Mesendoderm (in vitro differentiated cells): ENCODE measurements around the gene ST8SIA5.

Experiments
- DNase-seq: peaks from one replicate; pipeline ENCODE4 v3.0.0; 2013
- H2AK5ac ChIP-seq: 2 replicates; pipeline ENCODE4 v1.6.1; 2013; ENCODE audit warnings: low read length, inconsistent platforms
- H2BK120ac ChIP-seq: 2 replicates; pipeline ENCODE4 v1.6.1; 2013; ENCODE audit warnings: low read depth, mild to moderate bottlenecking, low read length, moderate library complexity, mixed read lengths
- H2BK15ac ChIP-seq: replicated peaks from 2 replicates; pipeline ENCODE4 v1.6.1; 2013; ENCODE audit warnings: low read depth, mild to moderate bottlenecking, moderate library complexity
- H2BK5ac ChIP-seq: 2 replicates; pipeline ENCODE4 v1.6.1; 2013; ENCODE audit warnings: low read length, inconsistent platforms
- H3K18ac ChIP-seq: 2 replicates; pipeline ENCODE4 v1.6.1; 2013; ENCODE audit warnings: mild to moderate bottlenecking, low read length, mixed read lengths
- H3K23ac ChIP-seq: one replicate; pipeline ENCODE4 v1.6.1; 2013; ENCODE audit warnings: low read length
- H3K27ac ChIP-seq: 2 replicates; pipeline ENCODE4 v1.5.1; 2013; ENCODE audit warnings: low read depth, mild to moderate bottlenecking, inconsistent platforms, low read length, moderate library complexity
- H3K27me3 ChIP-seq: 2 replicates; pipeline ENCODE4 v1.6.1; 2013; ENCODE audit warnings: low read length, control low read depth, mild to moderate bottlenecking, inconsistent platforms; ENCODE audit not compliant: insufficient read depth, poor library complexity
- H3K36me3 ChIP-seq: 2 replicates; pipeline ENCODE4 v1.6.1; 2013; ENCODE audit warnings: low read length, inconsistent platforms; ENCODE audit not compliant: control insufficient read depth, insufficient read depth
- H3K4ac ChIP-seq: one replicate; pipeline ENCODE4 v1.6.1; 2013; ENCODE audit warnings: low read depth, mild to moderate bottlenecking, low read length, moderate library complexity
- H3K4me1 ChIP-seq: 2 replicates; pipeline ENCODE4 v1.6.1; 2013; ENCODE audit warnings: low read depth, low read length, inconsistent platforms; ENCODE audit not compliant: control insufficient read depth
- H3K4me2 ChIP-seq: 2 replicates; pipeline ENCODE4 v1.6.1; 2013; ENCODE audit warnings: low read length
- H3K4me3 ChIP-seq: 2 replicates; pipeline ENCODE4 v1.5.1; 2013; ENCODE audit warnings: mild to moderate bottlenecking, low read length
- H3K56ac ChIP-seq: one replicate; pipeline ENCODE4 v1.6.1; 2013; ENCODE audit warnings: low read length
- H3K79me1 ChIP-seq: 2 replicates; pipeline ENCODE4 v1.6.1; 2013; ENCODE audit warnings: low read length, inconsistent platforms
- H3K79me2 ChIP-seq: 2 replicates; pipeline ENCODE4 v1.6.1; 2013; ENCODE audit warnings: mild to moderate bottlenecking, low read length; ENCODE audit not compliant: control insufficient read depth, insufficient read depth
- H3K9ac ChIP-seq: 2 replicates; pipeline ENCODE4 v1.6.1; 2013; ENCODE audit warnings: low read length, inconsistent platforms
- H4K5ac ChIP-seq: one replicate; pipeline ENCODE4 v1.6.1; 2013; ENCODE audit warnings: low read length
- H4K8ac ChIP-seq: one replicate; pipeline ENCODE4 v1.6.1; 2013; ENCODE audit warnings: low read depth, mild to moderate bottlenecking, control low read depth, low read length, moderate library complexity
- WGBS: extraction: QIAGEN DNeasy Blood & Tissue Kit; methylation state at CpG from one replicate; pipeline ENCODE4 v1.1.7; 2013; ENCODE audit warnings: low lambda C conversion rate, missing lambda C conversion rate; ENCODE audit not compliant: insufficient coverage; ENCODE audit errors: extremely low coverage; 5-methylcytosine and 5-hydroxymethylcytosine counted together

ST8SIA5 gene

GRCh38 chr18:46693996-46694395 is 62.9 kb downstream of the ST8SIA5 start:
- Histone ChIP-seq H3K23ac (no peak overlapping the region), H3K9ac (no peak overlapping the region), H3K4ac (no peak overlapping the region), H3K27me3 (no peaks in the 10 kb centered on the region), H3K79me2 (no peaks in the 10 kb centered on the region), H3K36me3 (no peaks in the 10 kb centered on the region), H3K18ac (no peak overlapping the region), H4K5ac (no peak overlapping the region), H3K56ac (no peak overlapping the region), H3K4me3 (no peak overlapping the region), H2AK5ac (no peak overlapping the region), H4K8ac (no peak overlapping the region), H3K4me1 (no peaks in the 10 kb centered on the region), H3K79me1 (no peaks in the 10 kb centered on the region), H2BK5ac (no peak overlapping the region), H2BK15ac (no peak overlapping the region), H2BK120ac (no peak overlapping the region), H3K27ac (no peak overlapping the region), H3K4me2 (no peak overlapping the region)
- no peak for DNase-seq
- no CpG with 5 or more reads among the region's 2 CpGs for whole genome bisulfite sequencing

- Histone ChIP-seq H3K23ac (no peak overlapping the region), H3K4me1 (no peaks in the 10 kb centered on the region), H3K27ac (no peak overlapping the region), H3K18ac (no peak overlapping the region), H3K79me1 (no peaks in the 10 kb centered on the region), H4K8ac (no peak overlapping the region), H3K4ac (no peak overlapping the region), H3K4me3 (no peak overlapping the region), H3K9ac (no peak overlapping the region), H4K5ac (no peak overlapping the region), H2BK5ac (no peak overlapping the region), H2AK5ac (no peak overlapping the region), H2BK120ac (no peak overlapping the region), H3K27me3 (no peaks in the 10 kb centered on the region), H3K4me2 (no peak overlapping the region), H2BK15ac (no peak overlapping the region), H3K56ac (no peak overlapping the region), H3K36me3 (no peaks in the 10 kb centered on the region), H3K79me2 (no peaks in the 10 kb centered on the region)
- DNase-seq: no peak
- WGBS: no CpG with 5 or more reads among the region's 12 CpGs
These were observed 67.9 kb downstream of the ST8SIA5 start for GRCh38 chr18:46688853-46689525.

- no peak overlapping the region for H3K4ac ChIP-seq
- H4K8ac ChIP-seq: no peak overlapping the region
- H2BK5ac ChIP-seq: no peak overlapping the region
- H3K27me3 ChIP-seq: no peaks in the 10 kb centered on the region
- H3K27ac ChIP-seq: no peak overlapping the region
- H3K23ac ChIP-seq: no peak overlapping the region
- H3K56ac ChIP-seq: no peak overlapping the region
- H3K4me3 ChIP-seq: no peak overlapping the region
- no peak overlapping the region for H2BK120ac ChIP-seq
- no peak overlapping the region for H2BK15ac ChIP-seq
- no peaks in the 10 kb centered on the region for H3K79me1 ChIP-seq
- H2AK5ac ChIP-seq: no peak overlapping the region
- H3K36me3 ChIP-seq: no peaks in the 10 kb centered on the region
- no peak overlapping the region for H3K9ac ChIP-seq
- WGBS: no CpG with 5 or more reads among the region's 9 CpGs
- no peak overlapping the region for H3K4me2 ChIP-seq
- no peak overlapping the region for H3K18ac ChIP-seq
- DNase-seq: no peak
- no peak overlapping the region for H4K5ac ChIP-seq
- H3K4me1 ChIP-seq: no peaks in the 10 kb centered on the region
- H3K79me2 ChIP-seq: no peaks in the 10 kb centered on the region
These were observed 70.7 kb downstream of the ST8SIA5 start for GRCh38 chr18:46686186-46686585.

GRCh38 chr18:46683252-46683651 is 73.6 kb downstream of the ST8SIA5 start:
- no CpG with 5 or more reads among the region's 4 CpGs for WGBS

GRCh38 chr18:46680784-46681695 is 75.8 kb downstream of the ST8SIA5 start:
- Histone ChIP-seq H3K27ac (no peak overlapping the region), H2BK5ac (no peak overlapping the region), H3K4me1 (no peaks in the 10 kb centered on the region), H3K4ac (no peak overlapping the region), H3K36me3 (no peaks in the 10 kb centered on the region), H4K5ac (no peak overlapping the region), H3K4me2 (no peak overlapping the region), H2AK5ac (no peak overlapping the region), H3K79me1 (no peaks in the 10 kb centered on the region), H2BK120ac (no peak overlapping the region), H2BK15ac (no peak overlapping the region), H3K18ac (no peak overlapping the region), H3K56ac (no peak overlapping the region), H3K79me2 (no peaks in the 10 kb centered on the region), H3K23ac (no peak overlapping the region), H3K9ac (no peak overlapping the region), H3K4me3 (no peak overlapping the region), H3K27me3 (no peaks in the 10 kb centered on the region), H4K8ac (no peak overlapping the region)
- no peak for DNase-seq
- no CpG with 5 or more reads among the region's 12 CpGs for WGBS

More at GRCh38 chr18:46683252-46683651, 73.6 kb downstream of the ST8SIA5 start:
- Histone ChIP-seq H3K56ac (no peak overlapping the region), H2AK5ac (no peak overlapping the region), H4K8ac (no peak overlapping the region), H3K4ac (no peak overlapping the region), H2BK120ac (no peak overlapping the region), H3K79me1 (no peaks in the 10 kb centered on the region), H3K79me2 (no peaks in the 10 kb centered on the region), H3K9ac (no peak overlapping the region), H3K27ac (no peak overlapping the region), H3K23ac (no peak overlapping the region), H3K27me3 (no peaks in the 10 kb centered on the region), H3K18ac (no peak overlapping the region), H2BK5ac (no peak overlapping the region), H3K4me1 (no peaks in the 10 kb centered on the region), H4K5ac (no peak overlapping the region), H2BK15ac (no peak overlapping the region), H3K4me3 (no peak overlapping the region), H3K4me2 (no peak overlapping the region), H3K36me3 (no peaks in the 10 kb centered on the region)
- DNase-seq: no peak
